Measurements from ENCODE around the gene EFTUD2. TPM values are rescaled to one million over a fixed set of nuclear protein-coding genes. Genes with fewer than 3 reads are reported as not detected.

The EFTUD2 gene
- total and polyA plus RNA-seq, 9 of the 15 experiments (the other 6 are each of a cell fraction or from before 2014, with no cell fraction given), result 65.8 to 362 (median 218) TPM

DNA sequence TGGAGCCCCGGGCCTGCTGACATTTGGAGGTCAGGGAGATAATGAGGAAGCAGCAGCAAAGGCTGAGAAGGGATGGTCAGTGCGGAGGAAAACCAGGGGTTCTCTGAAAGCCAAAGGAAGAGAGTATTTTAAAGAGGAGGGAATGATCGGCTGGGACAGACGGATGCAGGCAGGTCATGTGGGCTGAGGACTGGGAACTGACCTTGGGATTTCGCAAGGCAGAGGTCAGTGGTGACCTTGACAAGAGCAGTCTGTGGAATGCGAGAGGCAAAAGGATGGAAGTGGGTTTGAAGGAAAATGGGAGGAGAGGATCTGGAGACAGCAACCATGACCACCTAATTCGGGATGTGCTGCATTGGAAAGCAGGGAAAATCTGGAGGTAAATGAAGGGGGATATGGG lies 10.2 kb downstream of the EFTUD2 start:
- peaks cover 30% of the 10 kb centered on the region for H4K20me1 ChIP-seq (replicated peaks; ENCODE audit: control insufficient read depth, insufficient read depth, low read length)
- ATAC-seq (no peak), DNase-seq (ENCODE audit: extremely low read depth in 1 of 4, low spot score in 3 of 4) (no peak), FAIRE-seq (no peak)
- H3K36me3 ChIP-seq (ENCODE audit: control insufficient read depth, insufficient read depth, low read length), result peaks cover 82% of the 10 kb centered on the region
- H3K9me1 ChIP-seq (ENCODE audit: control insufficient read depth, insufficient read depth, low read length), result no peaks in the 10 kb centered on the region
- no peak overlapping the region for H3K27ac ChIP-seq (ENCODE audit: extremely low read depth, low read depth, low read length)
- peak overlapping the region in 1 of 2 experiments; percentile 15; a peak in 1 of 4 replicates for H3K9ac ChIP-seq (ENCODE audit: insufficient read depth in 1 of 2, low read depth in 2 of 2, low read length in 2 of 2)
- 71% methylated on average over 7 of the region's 7 CpGs for WGBS (ENCODE audit: insufficient coverage, low coverage, missing lambda C conversion rate)
- H3K79me2 ChIP-seq (ENCODE audit: control insufficient read depth, insufficient read depth, low read length), result peaks cover 66% of the 10 kb centered on the region
- H3K9me3 ChIP-seq (replicated peaks; ENCODE audit: control insufficient read depth, insufficient read depth, low read depth, low read length), result no peaks in the 10 kb centered on the region
- H3K4me3 ChIP-seq, result no peak overlapping the region
- intact Hi-C loops (cut with micrococcal nuclease), result no loop called here
- H3K4me2 ChIP-seq (ENCODE audit: insufficient read depth, low read length), result no peak overlapping the region
- CTCF ChIA-PET (ENCODE audit: low intra/inter-chr PET ratio), result no interaction called here
- in situ Hi-C loops (cut with MboI), result no loop called here
- H2AFZ ChIP-seq (ENCODE audit: low read depth, low read length), result no peak overlapping the region
- no peaks in the 10 kb centered on the region for H3K27me3 ChIP-seq (ENCODE audit: control insufficient read depth in 2 of 2, insufficient read depth in 2 of 2, low read length in 2 of 2)
- H3K4me1 ChIP-seq (replicated peaks in 1 of 2; ENCODE audit: control insufficient read depth in 2 of 2, insufficient read depth in 2 of 2, low read length in 2 of 2), result no peaks in the 10 kb centered on the region; a peak in 2 of 5 replicates
- BruUV-seq (replicated peaks), result no TSS peak
- POLR2A ChIA-PET, result interaction anchor here (1.0 kb wide), 1 partner anchor 118 kb away, joined by 3 read pairs; no protein-coding TSS in a partner anchor
- TF ChIP-seq ESRRA (IDR thresholded peaks at IDR 0.05; ENCODE audit: borderline replicate concordance, low read depth) (peak; percentile 66; the same call in 1 of the 2 replicates), PRPF4 (IDR thresholded peaks at IDR 0.05; ENCODE audit: insufficient read depth, low read depth, low read length, poor library complexity, severe bottlenecking) (no peak)

- no peak for FAIRE-seq
- TF ChIP-seq MTF1 (CRISPR knock-in tag; IDR thresholded peaks at IDR 0.05; ENCODE audit: borderline replicate concordance), result no peak
- TF ChIP-seq HIVEP1 (CRISPR knock-in tag; IDR thresholded peaks at IDR 0.05), result no peak
- TF ChIP-seq E2F3 (CRISPR knock-in tag; IDR thresholded peaks at IDR 0.05), result no peak
- no peak for TF ChIP-seq BDP1 (IDR thresholded peaks at IDR 0.05; ENCODE audit: insufficient read depth, insufficient read length)
- TF ChIP-seq ZNF146 (CRISPR knock-in tag; IDR thresholded peaks at IDR 0.05; ENCODE audit: unreplicated experiment), result no peak
- TF ChIP-seq ZFP91 (CRISPR knock-in tag; IDR thresholded peaks at IDR 0.05), result no peak
- no peak for TF ChIP-seq ZNF184 (CRISPR knock-in tag; IDR thresholded peaks at IDR 0.05)
Observed at GRCh38 chr17:44887971-44888954, 11.0 kb downstream of the EFTUD2 start.

More at GRCh38 chr17:44887971-44888954, 11.0 kb downstream of the EFTUD2 start:
- H3K27me3 ChIP-seq (ENCODE audit: control insufficient read depth in 2 of 2, insufficient read depth in 2 of 2, low read length in 2 of 2), result no peaks in the 10 kb centered on the region
- CTCF ChIA-PET (ENCODE audit: low intra/inter-chr PET ratio), result no interaction called here
- in situ Hi-C loops (cut with MboI), result no loop called here
- no TSS peak for BruUV-seq (replicated peaks)
- peaks cover 64% of the 10 kb centered on the region for H3K79me2 ChIP-seq (ENCODE audit: control insufficient read depth, insufficient read depth, low read length)
- no peak overlapping the region for H3K27ac ChIP-seq (ENCODE audit: extremely low read depth, low read depth, low read length)
- intact Hi-C loops (cut with micrococcal nuclease), result no loop called here
- peaks cover 30% of the 10 kb centered on the region for H4K20me1 ChIP-seq (replicated peaks; ENCODE audit: control insufficient read depth, insufficient read depth, low read length)
- no peaks in the 10 kb centered on the region; a peak in 2 of 5 replicates for H3K4me1 ChIP-seq (replicated peaks in 1 of 2; ENCODE audit: control insufficient read depth in 2 of 2, insufficient read depth in 2 of 2, low read length in 2 of 2)
- H3K9ac ChIP-seq (ENCODE audit: insufficient read depth in 1 of 2, low read depth in 2 of 2, low read length in 2 of 2), result peak overlapping the region in 1 of 2 experiments; percentile 15; a peak in 1 of 4 replicates
- ATAC-seq, result no peak
- H3K4me2 ChIP-seq (ENCODE audit: insufficient read depth, low read length), result no peak overlapping the region
- peaks cover 84% of the 10 kb centered on the region for H3K36me3 ChIP-seq (ENCODE audit: control insufficient read depth, insufficient read depth, low read length)
- 84% methylated on average over 10 of the region's 10 CpGs for WGBS (ENCODE audit: insufficient coverage, low coverage, missing lambda C conversion rate)
- no peaks in the 10 kb centered on the region for H3K9me3 ChIP-seq (replicated peaks; ENCODE audit: control insufficient read depth, insufficient read depth, low read depth, low read length)
- H3K9me1 ChIP-seq (ENCODE audit: control insufficient read depth, insufficient read depth, low read length), result no peaks in the 10 kb centered on the region
- no peak overlapping the region for H2AFZ ChIP-seq (ENCODE audit: low read depth, low read length)
- no peak overlapping the region for H3K4me3 ChIP-seq
- no peak for DNase-seq (ENCODE audit: extremely low read depth in 1 of 4, low spot score in 3 of 4)
- POLR2A ChIA-PET, result no interaction called here

Measured in K562 (cell line).